GM19452 (cell line): Measurements from ENCODE around the gene KLF2.

Source experiments
- ATAC-seq: cut with Tn5 transposase; IDR thresholded peaks from one replicate; pipeline ENCODE4 v1.9.1; 2021; ENCODE audit not compliant: unreplicated experiment

Gene KLF2

DNA sequence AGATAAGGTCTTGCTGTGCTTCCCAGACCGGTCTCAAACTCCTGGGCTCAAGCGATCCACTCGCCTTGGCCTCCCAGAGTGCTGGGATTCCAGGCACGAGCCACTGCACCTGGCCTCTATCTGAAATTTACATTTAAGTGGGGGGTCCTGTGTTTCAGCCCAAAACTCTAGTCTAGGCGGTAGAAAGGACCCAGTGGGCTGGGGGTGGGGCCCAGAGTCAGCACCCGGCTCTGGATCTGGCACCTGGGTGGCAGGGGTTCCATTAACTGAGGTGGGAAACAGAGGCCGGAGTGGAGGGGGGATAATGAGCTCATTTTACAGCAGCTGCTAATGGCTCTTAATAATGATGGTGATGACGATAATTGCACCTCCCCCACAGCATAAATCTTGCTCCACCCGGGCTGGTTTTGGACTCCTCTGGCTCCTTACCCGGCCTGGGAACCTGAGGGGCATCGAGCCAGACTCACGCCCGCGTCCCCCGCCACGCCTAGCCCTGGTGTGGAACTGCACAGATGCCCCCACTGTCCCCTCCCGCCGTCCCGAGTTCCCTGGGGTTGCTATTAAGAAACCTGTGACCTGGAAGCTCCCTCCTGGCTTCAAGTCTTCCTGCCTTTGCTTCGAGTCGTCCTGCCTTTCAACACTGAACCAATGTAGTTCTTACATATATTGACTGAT is 17.8 kb upstream of the KLF2 start:
- ATAC-seq: no peak

DNA sequence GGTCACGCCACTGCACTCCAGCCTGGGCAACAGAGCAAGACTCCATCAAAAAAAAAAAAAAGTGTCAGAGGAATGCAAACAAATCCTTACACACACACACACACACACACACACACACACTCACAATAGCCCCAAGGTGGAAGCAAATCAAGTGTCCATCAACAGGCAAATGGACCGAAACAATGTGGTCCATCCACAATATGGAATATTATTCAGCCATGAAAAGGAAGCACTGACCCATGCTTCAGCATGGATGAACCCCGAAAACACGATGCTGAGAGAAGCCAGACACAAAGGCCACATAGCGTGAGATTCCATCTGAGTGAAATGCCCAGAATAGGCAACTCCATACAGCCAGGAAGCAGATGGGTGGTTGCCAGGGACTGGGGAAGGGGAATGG is 16.5 kb upstream of the KLF2 start:
- no peak for ATAC-seq

DNA sequence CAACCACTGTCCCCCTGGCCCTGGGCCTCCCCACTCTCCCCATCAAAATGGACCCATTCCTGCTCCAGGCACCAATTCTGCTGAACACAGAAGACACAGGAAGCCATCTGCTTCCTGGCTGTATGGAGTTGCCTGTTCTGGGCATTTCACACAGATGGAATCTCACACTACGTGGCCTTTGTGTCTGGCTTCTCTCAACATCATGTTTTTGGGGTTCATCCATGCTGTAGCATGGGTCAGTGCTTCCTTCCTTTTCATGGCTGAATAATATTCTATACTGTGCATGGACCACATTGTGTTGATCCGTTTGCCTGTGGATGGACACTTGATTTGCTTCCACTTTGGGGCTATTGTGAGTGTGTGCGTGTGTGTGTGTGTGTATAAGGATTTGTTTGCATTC is 15.0 kb upstream of the KLF2 start:
- ATAC-seq: no peak

DNA sequence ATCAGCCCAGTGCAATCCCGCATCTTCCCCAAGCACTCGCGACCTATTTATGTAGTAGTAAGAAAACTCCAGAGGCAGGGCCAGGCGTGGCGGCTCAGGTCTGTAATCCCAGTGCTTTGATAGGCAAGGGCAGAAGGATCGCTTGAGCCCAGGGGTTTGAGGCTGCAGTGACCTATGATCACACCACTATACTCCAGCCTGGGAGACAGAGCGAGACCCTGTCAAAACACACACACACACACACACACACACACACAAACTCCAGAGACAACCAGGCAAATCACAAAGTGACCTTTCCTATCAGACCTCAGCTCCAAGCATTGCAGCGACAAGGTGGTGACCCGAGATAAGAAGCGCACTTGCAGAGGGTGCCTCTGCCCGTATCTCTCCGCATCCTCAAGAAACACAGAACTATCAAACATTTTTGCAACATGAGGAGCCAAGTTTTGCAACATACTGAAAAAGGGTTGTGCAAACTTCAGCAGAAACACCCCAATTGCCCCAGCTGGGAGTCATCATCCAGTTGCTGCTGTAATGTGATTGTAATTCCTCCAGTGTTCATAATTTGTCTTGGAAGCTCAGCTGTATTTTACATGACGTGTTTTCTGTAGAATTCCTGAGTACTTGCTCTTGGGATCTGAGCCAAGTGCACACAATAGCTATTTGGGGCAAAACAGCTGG is 8.7 kb upstream of the KLF2 start:
- no peak for ATAC-seq

DNA sequence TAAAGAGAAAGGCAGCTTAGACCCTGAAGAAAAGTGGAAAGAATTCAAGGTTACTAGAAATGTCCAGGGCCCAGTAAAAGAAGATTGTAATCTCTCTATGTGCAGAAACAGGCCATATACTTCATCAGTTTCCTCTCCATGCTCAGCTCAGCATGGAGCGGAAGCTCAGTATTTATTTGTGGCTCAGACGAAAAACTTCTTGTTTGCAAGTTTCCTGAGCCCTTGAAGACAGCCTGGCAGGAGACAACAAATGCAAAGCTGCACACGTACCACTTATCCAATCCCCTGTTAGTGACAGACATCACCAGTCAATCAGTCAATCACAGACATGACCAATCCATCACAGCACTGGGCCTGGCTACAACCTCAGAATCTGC is 8.1 kb upstream of the KLF2 start:
- no peak for ATAC-seq

DNA sequence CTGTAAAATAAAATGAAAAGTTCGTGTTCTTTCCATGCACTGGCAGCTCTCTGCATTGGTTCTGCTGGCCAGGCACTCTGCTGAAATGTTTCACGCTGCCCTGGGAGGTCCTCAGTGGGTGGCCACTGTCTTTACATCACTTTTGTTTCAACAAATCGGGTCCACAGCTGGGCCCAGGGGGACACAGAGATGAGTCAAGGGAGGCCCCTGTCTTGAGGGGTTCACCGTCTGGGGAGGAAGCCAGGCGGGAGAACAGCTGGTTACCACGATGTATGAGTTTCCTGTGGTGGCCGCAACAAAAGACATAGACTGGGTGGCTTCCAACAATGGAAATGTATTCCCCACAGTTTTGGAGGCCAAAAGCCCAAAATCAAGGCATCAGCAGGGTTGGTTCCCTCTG is 5.1 kb upstream of the KLF2 start:
- no peak for ATAC-seq

DNA sequence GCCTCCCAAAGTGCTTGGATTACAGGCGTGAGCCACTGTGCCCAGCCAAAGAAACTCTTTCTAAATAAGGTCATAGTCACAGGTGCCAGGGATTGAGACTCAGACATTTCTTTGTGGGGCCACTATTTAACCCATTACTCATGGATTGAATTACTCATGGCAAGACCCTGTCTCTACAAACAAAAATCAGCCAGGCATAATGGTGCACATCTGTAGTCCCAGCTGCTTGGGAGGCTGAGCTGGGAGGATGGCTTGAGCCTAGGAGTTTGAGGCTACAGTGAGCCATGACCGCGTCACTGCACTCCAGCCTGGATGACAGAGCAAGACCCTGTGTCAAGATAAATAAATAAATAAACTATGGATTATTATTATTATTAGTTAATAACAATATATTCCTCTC is 3.6 kb upstream of the KLF2 start:
- no peak for ATAC-seq

DNA sequence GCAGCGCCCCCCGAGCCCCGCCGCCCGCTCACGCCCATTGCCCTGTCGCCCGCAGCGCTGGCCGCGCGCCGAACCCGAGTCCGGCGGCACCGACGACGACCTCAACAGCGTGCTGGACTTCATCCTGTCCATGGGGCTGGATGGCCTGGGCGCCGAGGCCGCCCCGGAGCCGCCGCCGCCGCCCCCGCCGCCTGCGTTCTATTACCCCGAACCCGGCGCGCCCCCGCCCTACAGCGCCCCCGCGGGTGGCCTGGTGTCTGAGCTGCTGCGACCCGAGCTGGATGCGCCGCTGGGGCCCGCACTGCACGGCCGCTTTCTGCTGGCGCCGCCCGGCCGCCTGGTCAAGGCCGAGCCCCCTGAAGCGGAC is 518 bp downstream of the KLF2 start:
- ATAC-seq: peak; percentile 4

DNA sequence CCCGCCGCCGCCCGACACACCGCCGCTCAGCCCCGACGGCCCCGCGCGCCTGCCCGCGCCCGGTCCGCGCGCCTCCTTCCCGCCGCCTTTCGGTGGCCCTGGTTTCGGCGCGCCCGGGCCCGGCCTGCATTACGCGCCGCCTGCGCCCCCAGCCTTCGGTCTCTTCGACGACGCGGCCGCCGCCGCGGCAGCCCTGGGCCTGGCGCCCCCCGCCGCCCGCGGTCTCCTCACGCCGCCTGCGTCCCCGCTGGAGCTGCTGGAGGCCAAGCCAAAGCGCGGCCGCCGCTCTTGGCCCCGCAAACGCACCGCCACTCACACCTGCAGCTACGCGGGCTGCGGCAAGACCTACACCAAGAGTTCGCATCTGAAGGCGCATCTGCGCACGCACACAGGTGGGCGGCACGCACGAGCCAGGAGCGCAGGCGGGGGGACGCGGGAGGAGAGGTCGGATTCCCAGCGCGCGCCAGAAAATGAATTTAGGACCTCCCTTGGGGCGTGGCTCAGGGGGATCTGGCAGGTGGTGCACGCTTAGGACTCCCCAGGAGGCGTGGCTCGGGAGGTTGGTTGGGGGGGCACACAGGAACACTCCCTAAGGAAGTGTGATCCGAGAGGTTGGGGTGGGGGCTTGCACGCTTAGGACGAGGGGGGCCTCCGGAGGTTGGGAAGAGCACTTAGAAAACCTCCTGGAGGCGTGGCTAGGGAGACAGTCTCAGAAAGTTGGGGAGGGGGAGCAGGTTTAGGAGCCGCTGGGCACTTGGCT is 1.2 kb downstream of the KLF2 start:
- ATAC-seq: no peak

DNA sequence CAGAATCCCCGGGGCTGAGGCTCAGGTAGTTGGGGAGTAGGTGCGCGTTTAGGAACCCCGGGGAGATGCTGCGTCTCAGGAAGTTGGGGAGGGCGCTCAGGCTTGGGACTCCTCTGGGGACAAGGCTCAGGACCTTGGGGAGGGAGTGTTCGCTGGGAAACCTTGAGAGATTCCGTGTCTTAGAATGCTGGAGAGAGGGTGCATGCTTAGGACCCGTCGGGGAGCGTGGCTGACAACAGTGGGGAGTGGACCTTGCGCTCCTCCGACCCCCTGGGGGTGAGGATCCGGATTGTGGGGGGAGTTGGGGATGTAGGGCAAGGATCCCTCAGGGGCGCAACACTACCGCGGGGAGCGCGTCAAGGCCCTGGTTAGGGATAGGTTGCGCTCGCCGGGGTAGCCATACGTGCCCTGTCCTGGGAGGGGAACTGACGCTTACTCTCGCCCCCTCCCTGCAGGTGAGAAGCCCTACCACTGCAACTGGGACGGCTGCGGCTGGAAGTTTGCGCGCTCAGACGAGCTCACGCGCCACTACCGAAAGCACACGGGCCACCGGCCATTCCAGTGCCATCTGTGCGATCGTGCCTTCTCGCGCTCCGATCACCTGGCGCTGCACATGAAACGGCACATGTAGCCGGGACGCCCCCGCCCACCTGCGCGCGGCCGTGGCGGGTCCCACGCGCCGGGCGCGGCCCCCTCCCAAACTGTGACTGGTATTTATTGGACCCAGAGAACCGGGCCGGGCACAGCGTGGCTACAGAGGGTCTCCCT is 2.0 kb downstream of the KLF2 start:
- ATAC-seq: no peak

DNA sequence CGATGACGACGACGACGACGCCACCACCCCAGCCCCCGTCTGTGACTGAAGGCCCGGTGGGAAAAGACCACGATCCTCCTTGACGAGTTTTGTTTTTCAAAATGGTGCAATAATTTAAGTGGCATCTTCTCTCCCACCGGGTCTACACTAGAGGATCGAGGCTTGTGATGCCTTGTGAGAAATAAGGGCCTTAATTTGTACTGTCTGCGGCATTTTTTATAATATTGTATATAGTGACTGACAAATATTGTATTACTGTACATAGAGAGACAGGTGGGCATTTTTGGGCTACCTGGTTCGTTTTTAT is 2.5 kb downstream of the KLF2 start:
- no peak for ATAC-seq

DNA sequence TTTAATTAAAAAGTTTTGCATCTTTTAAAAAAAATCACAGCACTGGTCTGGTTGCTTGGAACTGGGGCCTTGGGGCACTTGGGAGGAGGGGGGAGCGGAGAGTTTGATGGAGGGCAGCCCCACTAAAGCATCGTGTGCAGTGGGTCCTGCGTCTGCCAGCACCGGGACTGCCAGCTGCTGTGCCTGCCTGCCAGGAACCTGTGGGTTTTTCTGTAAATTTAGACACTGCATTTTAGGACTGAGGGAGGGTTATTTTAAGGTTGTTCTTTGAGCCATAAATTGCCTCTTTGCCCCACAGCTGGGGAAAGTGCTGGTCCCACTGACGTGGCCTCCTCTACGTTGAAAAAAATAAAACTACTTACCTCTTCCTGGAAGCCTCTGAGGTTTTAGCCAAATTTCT is 2.9 kb downstream of the KLF2 start:
- no peak for ATAC-seq

DNA sequence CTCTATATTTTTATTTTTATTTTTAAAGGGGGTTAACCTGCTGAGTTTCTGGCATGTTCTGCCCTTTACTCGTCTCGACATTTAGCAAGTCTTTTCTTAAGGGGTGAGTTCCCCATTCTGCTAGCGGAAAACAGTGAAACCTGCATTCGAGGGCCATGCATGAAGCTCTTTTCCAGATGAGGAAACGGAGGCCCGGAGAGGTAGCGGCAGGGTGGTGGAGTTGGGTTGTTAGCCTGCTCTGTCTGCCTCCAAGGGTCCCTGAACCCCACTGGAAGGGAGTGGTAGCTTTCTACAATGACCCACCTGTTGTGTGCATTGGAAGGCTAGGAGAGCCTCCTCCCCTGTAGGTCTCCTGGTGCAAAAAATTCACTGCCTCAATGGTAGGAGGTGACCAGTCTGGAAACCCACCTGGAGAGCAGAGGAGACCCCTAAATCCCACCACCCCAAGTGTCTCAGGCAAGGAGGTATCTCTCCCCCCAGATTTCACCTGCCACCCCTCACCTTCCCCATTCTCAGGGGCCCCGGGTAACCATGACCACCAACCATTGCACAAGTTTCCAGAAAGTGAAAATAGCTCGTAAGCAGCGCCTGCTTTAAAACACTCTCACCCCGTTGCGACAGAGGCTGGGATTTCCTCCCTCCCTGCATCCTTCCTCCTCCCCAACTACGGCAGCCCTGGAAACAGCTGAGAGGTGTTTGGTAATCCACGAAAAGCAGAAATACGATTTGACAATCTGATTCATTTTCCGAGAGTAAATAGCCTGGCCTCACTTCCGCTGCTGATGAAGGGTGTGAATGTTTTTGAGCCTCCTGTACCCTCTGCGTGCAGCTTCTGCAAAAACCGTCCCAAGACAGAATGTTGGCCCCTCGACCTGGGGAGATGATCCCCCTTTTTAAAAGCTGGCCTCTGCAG is 3.5 kb downstream of the KLF2 start:
- no peak for ATAC-seq

DNA sequence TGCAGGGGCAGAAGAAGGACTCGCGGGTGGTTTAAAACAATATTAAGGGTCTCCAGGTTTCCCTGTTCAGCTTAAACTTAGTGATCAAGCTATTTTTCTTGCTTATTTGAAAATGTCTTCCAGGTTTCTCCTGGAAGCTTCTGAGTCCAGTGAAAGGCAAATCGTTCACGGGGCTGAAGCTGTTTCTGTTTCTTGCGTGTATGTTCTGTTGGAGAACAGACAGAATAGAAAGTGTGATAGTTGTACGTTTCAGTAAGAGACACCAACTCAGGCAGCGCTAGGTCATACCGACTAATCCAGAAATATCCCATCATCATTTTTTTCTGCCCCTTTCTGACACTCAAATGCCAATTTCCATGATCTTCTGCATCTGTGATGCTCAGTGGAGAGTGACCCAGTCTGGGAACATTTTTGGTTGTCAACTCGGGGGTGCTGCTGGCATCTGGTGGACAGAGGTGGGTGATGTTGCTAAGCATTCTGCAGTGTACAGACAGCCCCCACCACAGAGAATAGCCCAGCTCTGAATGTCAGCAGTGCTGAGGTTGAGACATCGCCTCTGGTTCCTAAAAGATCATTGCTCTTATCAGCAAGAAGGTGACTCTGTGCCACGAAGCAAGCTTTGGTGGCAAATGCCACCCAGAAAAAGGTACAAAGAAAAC is 4.3 kb downstream of the KLF2 start:
- no peak for ATAC-seq

DNA sequence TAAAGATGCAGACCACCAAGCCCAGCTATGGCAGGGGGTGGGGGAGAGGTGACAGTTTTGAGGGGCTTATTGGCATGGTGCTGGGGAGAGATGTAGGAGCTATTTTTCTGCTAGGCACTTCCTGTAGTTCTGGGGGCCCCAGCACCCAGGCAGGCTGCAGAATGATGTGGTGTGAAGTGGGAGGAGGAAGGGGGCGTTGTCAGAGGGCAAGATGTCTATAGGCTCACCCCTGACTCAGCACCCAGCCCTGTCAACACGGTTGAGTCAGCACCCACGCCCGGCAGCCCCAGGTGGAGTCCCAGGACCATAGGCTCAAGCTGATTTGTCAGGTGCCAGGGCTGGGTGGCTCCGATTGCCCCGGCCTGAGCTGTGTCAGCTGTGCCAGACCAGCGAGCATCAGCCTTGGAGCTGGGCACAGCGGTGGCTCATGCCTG is 5.8 kb downstream of the KLF2 start:
- no peak for ATAC-seq

DNA sequence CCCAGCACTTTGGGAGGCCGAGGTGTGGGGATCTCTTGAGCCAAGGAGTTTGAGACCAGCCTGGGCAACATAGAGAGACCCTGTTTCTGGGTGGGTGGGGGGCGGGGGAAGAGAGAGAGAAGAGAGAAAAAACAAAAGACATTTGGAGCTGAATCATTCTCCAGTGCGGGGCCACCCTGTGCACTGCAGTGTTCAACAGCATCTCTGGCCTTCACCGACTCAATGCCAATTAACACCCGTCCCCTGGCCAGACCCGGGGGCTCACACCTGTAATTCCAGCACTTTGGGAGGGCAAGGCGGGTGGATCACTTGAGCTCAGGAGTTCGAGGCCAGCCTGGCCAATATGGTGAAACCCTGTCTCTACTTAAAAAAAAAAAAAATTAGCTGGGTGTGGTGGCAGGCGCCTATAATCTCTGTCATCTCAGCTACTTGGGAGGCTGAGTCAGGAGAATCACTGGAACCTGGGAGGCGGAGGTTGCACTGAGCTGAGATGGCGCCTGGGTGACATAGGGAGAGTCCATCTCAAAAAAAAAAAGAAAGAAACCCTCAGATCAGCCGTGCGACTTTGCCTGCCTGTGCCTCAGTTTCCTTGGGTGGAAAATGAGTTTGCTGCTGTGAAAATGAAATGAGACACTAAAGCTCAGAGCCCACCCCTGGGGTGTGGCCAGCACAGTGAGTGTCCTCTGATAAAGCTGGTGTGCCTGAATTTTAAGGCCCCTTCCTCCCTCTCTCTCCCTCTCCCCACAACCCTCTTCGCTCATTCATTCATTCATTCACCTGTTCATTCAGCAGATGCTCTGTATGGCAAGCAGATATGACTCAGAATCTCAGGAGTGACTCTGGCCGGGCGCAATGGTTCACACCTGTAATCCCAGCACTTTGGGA is 6.4 kb downstream of the KLF2 start:
- ATAC-seq: no peak

DNA sequence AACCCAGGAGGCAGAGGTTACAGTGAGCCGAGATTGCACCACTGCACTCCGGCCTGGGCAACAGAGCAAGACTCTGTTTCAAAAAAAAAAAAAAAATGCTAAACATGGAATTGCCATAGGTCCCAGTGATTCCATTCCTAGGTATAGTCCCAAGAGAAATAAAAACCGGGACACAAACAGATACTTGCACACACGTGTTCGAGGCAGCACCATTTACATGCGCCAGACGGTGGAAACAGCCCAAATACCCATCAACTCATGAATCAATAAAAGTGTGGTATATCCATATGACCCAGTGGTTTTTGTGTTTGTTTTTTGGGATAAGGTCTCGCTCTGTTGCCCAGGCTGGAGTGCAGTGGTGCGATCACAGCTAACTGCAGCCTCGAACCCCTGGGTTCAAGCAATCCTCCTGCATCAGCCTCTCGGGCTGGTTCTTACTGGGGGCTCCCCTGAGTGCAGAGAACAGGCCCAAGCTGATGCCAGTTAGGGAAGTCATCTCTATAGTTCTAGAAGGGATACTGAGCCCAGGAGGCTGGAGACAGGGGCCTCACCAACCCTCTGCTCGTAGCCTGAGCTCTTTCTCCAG is 8.5 kb downstream of the KLF2 start:
- no peak for ATAC-seq

DNA sequence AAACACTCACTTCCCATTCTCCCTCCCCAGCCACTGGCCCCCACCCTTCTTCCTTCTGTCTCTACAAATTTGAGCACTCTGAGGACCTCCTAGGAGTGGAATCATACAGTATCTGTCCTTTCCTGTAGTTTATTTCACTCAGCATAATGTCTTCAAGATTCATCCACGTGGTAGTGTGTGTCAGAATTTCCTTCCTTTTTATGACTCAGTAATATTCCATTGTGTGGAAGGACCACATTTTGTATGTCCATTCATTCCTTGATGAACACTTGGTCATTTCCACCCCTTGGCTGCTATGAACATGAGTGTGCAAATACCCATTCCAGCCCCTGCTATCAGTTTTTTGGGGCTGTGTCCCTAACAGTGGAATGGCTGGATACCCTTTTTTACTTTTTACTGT is 9.8 kb downstream of the KLF2 start:
- ATAC-seq: no peak

DNA sequence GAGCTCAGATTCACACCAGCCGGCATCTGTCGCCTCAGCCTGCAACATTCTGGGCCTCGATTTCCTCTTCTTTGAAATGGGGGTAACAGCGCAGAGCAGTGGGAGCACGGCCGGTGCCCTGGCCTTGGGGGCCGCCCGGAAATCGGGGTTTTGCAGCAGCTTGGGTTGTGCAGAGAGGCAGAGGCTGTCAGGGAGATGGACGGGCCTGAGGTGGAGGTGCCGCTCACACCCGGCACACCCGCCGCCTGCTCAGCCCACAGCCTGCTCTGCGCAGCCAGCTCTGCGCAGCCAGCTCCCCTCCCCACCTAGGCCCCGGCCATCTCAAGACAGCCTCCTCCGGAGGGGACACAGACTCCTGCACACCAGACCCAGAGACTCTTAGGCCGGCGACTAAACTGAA is 10.6 kb downstream of the KLF2 start:
- no peak for ATAC-seq
